Psoas muscle (tissue), 8 donors: ENCODE results near the gene CPE. TPM values are rescaled to one million over a fixed set of nuclear protein-coding genes. Genes with fewer than 3 reads are reported as not detected.

Experiments
- ATAC-seq, 4 donors: fragments of 200-7000 bp; cut with Tn5 transposase; one replicate each; pipeline ENCODE4 v1.9.1; 2020; ENCODE audit warnings: moderate library complexity in 3 of 4, mild to moderate bottlenecking in 2 of 4
- DNase-seq, 2 donors: peaks; one replicate each; pipeline ENCODE4 v3.0.0-alpha.2; 2020
- H3K27ac ChIP-seq: fragments of 200-600 bp; one replicate; pipeline ENCODE4 v1.8.0; 2022
- H3K27me3 ChIP-seq, 3 donors: fragments of 200-600 bp in 1 of 3; one replicate each; pipeline versions ENCODE4 v1.6.1 to v1.8.0; 2013 to 2022; ENCODE audit warnings: low read length in 2 of 3, mild to moderate bottlenecking in 2 of 3, moderate library complexity in 1 of 3; ENCODE audit not compliant: insufficient read depth in 3 of 3
- H3K36me3 ChIP-seq, 2 donors: fragments of 200-600 bp in 1 of 2; one replicate each; pipeline versions ENCODE4 v1.6.1 to v1.8.0; 2013 to 2022; ENCODE audit warnings: low read depth in 1 of 2, mild to moderate bottlenecking in 1 of 2, moderate library complexity in 1 of 2; ENCODE audit not compliant: insufficient read depth in 1 of 2
- H3K4me1 ChIP-seq: fragments of 200-600 bp; one replicate; pipeline ENCODE4 v1.8.0; 2022
- H3K4me3 ChIP-seq: fragments of 200-600 bp; one replicate; pipeline ENCODE4 v1.8.0; 2022; ENCODE audit warnings: mild to moderate bottlenecking
- H3K9me3 ChIP-seq: fragments of 200-600 bp; one replicate; pipeline ENCODE4 v1.8.0; 2022
- CTCF ChIP-seq: fragments of 200-600 bp; IDR thresholded peaks from one replicate; pipeline ENCODE4 v1.8.0; 2022; ENCODE audit warnings: antibody characterized with exemption
- WGBS, 3 donors: extraction: QIAGEN DNeasy Blood & Tissue Kit; methylation state at CpG; one replicate each; pipeline versions ENCODE4 v1.1.6 to v1.1.7; 2013; 5-methylcytosine and 5-hydroxymethylcytosine counted together
- intact Hi-C, 2 donors: fragments of 100-400 bp; cut with DNase I; formaldehyde crosslinking; loops; one replicate each; pipeline versions ENCODE4 v1.11.0 to v1.14.2; 2022
- polyA plus RNA-seq, 3 donors: library from polyadenylated mRNA; stranded (reverse); fragments of 200-250 nt; gene quantifications; one replicate each; pipeline ENCODE4 v1.2.3, GENCODE V29; 2013
- total RNA-seq, 4 donors: library from RNA; stranded (reverse); fragmentation: NEBNext Ultra II Directional in 2 of 4; extraction: Animal tissue kit (Norgen Biotek cat#: 25700) in 2 of 4; gene quantifications; one replicate each; pipeline versions ENCODE4 v1.2.1 to v1.2.4, GENCODE V29; 2021 to 2023
- donor health status: healthy with polysubstance abuse.
- donor health status: DM: no; HTN: no; CAD: no; lungs with moderate emphysema.
- donor health status: Bipolar disorder and iron deficiency.
- donor health status: healthy.
- donor health status: DM: yes; HTN: yes; CAD: no.
- donor health status: DM: no; HTN: no; CAD: no.
- donor health status: DM: no; HTN: no; CAD: no.
- donor health status: DM: yes; HTN: yes; CAD: no.

CPE gene
- total and polyA plus RNA-seq, 7 donors, result 9.4 to 34.8 (median 12.2) TPM

- no peak for TF ChIP-seq CTCF
- Histone ChIP-seq H3K36me3 (no peaks in the 10 kb centered on the region), H3K4me1 (no peaks in the 10 kb centered on the region), H3K27me3 (peaks cover 0 to 34% (median 1%) of the 10 kb centered on the region in 3 donors), H3K9me3 (peaks cover 5% of the 10 kb centered on the region), H3K4me3 (peak overlapping the region; percentile 55), H3K27ac (peak overlapping the region; percentile 24)
- 62 to 73% (median 72%) methylated on average over 11 of the region's 11 CpGs for WGBS, 3 donors
- ATAC-seq, result no peak
- intact Hi-C loops, result no loop called here
- peak; percentile 13 to 46 for DNase-seq
These were observed 863 bp downstream of the CPE start for GRCh38 chr4:165379678-165380064.

- intact Hi-C loops, result no loop called here
- H3K36me3 ChIP-seq, result no peaks in the 10 kb centered on the region
- no peak for ATAC-seq
- H3K4me1 ChIP-seq, result no peaks in the 10 kb centered on the region
- peaks cover 0 to 34% (median 1%) of the 10 kb centered on the region in 3 donors for H3K27me3 ChIP-seq
- TF ChIP-seq CTCF, result no peak
- peak overlapping the region; percentile 55 for H3K4me3 ChIP-seq
- 83 to 87% (median 85%) methylated on average over 1 of the region's 1 CpG for WGBS, 3 donors
- H3K9me3 ChIP-seq, result no peaks in the 10 kb centered on the region
- DNase-seq, result no peak
- no peak overlapping the region for H3K27ac ChIP-seq
These were observed 2.0 kb downstream of the CPE start for GRCh38 chr4:165380805-165381204.

- 81 to 83% (median 82%) methylated on average over 3 of the region's 3 CpGs for WGBS, 3 donors
- Histone ChIP-seq H3K27me3 (peaks cover 0 to 28% (median 1%) of the 10 kb centered on the region in 3 donors), H3K4me1 (no peaks in the 10 kb centered on the region), H3K9me3 (no peaks in the 10 kb centered on the region), H3K36me3 (no peaks in the 10 kb centered on the region), H3K27ac (no peak overlapping the region), H3K4me3 (peak overlapping the region; percentile 6)
- intact Hi-C loops, result no loop called here
- TF ChIP-seq CTCF, result no peak
- DNase-seq, result no peak
- no peak for ATAC-seq
These were observed 3.1 kb downstream of the CPE start for GRCh38 chr4:165381821-165382373.

GRCh38 chr4:165382640-165383039 lies 3.8 kb downstream of the CPE start:
- 90 to 94% (median 91%) methylated on average over 1 of the region's 1 CpG for WGBS, 3 donors
- Histone ChIP-seq H3K27me3 (peaks cover 0 to 21% (median 1%) of the 10 kb centered on the region in 3 donors), H3K4me3 (no peak overlapping the region), H3K27ac (no peak overlapping the region), H3K36me3 (no peaks in the 10 kb centered on the region), H3K4me1 (no peaks in the 10 kb centered on the region), H3K9me3 (no peaks in the 10 kb centered on the region)
- no peak for TF ChIP-seq CTCF
- intact Hi-C loops, result no loop called here
- DNase-seq (no peak), ATAC-seq (no peak)

GRCh38 chr4:165383591-165384073 lies 4.8 kb downstream of the CPE start:
- no peaks in the 10 kb centered on the region for H3K9me3 ChIP-seq
- WGBS, 3 donors, result 59 to 62% (median 61%) methylated on average over 4 of the region's 4 CpGs
- intact Hi-C loops, result no loop called here
- TF ChIP-seq CTCF, result no peak
- ATAC-seq (no peak), DNase-seq (no peak)
- H3K27ac ChIP-seq, result no peak overlapping the region
- peaks cover 0 to 11% (median 1%) of the 10 kb centered on the region in 3 donors for H3K27me3 ChIP-seq
- no peaks in the 10 kb centered on the region for H3K4me1 ChIP-seq
- no peak overlapping the region for H3K4me3 ChIP-seq
- H3K36me3 ChIP-seq, result no peaks in the 10 kb centered on the region
